NCI-H774 (cell line): ENCODE data around the gene MUC4.

Source experiments
- DNase-seq: peaks from one replicate; lab custom pipeline; 2025; lab: John Stamatoyannopoulos, UW

MUC4 gene, protein sequence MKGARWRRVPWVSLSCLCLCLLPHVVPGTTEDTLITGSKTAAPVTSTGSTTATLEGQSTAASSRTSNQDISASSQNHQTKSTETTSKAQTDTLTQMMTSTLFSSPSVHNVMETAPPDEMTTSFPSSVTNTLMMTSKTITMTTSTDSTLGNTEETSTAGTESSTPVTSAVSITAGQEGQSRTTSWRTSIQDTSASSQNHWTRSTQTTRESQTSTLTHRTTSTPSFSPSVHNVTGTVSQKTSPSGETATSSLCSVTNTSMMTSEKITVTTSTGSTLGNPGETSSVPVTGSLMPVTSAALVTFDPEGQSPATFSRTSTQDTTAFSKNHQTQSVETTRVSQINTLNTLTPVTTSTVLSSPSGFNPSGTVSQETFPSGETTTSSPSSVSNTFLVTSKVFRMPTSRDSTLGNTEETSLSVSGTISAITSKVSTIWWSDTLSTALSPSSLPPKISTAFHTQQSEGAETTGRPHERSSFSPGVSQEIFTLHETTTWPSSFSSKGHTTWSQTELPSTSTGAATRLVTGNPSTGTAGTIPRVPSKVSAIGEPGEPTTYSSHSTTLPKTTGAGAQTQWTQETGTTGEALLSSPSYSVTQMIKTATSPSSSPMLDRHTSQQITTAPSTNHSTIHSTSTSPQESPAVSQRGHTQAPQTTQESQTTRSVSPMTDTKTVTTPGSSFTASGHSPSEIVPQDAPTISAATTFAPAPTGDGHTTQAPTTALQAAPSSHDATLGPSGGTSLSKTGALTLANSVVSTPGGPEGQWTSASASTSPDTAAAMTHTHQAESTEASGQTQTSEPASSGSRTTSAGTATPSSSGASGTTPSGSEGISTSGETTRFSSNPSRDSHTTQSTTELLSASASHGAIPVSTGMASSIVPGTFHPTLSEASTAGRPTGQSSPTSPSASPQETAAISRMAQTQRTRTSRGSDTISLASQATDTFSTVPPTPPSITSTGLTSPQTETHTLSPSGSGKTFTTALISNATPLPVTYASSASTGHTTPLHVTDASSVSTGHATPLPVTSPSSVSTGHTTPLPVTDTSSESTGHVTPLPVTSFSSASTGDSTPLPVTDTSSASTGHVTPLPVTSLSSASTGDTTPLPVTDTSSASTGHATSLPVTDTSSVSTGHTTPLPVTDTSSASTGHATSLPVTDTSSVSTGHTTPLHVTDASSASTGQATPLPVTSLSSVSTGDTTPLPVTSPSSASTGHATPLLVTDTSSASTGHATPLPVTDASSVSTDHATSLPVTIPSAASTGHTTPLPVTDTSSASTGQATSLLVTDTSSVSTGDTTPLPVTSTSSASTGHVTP (N-terminal part only)

DNA sequence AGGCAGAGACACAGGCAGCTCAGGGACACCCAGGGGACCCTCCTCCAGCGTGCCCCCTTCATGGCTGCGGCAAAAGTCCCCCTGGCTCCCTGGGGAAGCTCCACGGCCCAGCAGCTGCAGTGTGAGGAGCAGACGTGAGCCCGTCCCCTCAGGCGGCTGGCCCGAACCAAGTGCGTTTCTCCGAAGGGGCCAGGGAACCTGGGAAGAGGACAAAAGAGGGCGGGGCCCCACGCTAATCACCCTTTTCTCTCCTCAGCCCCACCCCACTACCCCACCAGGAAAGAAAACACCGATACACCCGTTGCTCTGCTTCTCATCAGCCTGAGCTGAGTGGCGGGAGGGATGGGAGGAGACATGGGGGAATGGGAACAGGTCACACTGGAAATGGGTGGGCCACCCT is at the start of gene MUC4:
Gene MUC4 (minus strand): TSS at position 174 of the 400 bp plus-strand sequence. CDS start 112 bp downstream, at position 62.
- no peak for DNase-seq

DNA sequence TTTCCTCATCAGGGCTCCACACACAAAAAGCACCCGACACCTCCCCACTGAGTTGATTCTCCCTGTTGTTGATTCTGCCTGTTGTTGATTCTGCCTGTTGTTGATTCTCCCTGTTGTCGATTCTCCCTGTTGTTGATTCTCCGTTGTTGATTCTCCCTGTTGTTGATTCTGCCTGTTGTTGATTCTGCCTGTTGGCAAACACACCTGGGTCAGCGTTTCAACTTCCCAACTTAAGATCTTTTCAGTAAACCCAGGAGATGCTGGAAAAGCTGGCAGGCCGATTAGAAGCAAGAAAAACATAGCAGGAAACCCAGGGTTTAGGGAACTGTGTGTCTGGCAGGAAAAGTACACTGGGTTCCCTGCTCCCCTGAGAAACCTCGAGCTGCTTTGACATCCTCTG is 48.7 kb upstream of the MUC4 start:
- DNase-seq, result no peak

DNA sequence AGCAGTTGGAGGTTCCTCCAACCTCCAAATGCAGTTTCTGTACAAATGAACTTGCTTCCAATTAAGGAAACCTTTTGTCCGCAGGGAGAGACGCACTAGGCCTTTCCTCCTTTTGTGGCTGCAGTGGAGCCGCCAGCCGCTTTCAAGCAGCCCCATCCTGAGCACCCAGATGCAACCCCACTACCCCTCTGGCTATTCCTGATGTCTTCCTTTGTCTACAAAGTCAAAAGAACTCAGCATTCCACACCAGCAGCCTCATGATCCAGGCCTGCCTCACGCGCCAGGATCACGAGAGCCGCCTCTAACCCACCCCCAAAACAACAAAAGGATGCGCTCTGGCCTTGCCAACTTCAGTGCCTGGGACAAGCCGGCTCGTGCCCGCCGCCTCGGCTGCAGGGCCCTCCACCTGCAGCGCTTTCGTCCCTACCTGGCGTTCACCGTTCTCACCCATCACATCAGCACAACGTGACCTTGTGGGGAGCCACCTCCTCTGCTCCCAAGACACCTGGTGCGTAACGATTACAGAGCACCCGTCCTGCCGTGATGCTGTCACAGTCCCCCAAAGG is 48.2 kb upstream of the MUC4 start:
- DNase-seq, result no peak

DNA sequence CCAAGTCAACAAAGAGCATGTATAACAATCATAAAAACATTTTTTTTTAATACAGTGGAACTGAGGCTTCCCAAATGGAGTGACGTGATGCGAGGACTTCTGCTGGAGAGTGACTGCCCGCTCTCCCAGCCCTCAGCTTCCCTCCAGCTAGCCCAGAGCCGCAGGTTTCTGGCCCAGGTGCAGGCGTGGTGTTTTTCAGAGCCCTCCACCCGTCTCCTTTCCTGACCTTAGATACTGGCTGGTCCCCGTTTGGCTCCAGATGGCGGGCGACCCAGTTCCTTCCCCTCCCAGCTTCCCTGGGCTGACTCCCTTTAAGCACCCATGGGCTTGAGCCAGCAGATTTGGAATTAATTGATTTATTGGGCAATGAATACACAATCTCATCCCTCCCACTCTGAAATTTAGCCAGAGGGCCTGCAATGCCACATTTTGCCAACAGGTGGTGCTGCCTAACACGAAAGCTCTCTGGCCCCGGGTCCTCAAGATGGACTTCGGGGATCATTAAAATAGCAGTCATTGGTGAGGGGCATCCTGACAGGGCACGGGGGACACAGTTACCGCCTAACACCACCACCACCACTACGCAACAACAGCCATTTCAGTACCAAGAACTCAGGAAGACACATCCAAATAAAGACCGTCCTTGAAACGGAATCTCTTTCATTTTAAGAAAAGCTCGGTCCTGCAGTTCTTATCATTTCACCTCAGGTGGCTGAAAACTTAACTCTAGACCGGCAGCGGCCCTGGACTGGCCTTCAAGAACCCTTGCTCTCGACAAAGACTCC is 47.5 kb upstream of the MUC4 start:
- peak; percentile 84 for DNase-seq

DNA sequence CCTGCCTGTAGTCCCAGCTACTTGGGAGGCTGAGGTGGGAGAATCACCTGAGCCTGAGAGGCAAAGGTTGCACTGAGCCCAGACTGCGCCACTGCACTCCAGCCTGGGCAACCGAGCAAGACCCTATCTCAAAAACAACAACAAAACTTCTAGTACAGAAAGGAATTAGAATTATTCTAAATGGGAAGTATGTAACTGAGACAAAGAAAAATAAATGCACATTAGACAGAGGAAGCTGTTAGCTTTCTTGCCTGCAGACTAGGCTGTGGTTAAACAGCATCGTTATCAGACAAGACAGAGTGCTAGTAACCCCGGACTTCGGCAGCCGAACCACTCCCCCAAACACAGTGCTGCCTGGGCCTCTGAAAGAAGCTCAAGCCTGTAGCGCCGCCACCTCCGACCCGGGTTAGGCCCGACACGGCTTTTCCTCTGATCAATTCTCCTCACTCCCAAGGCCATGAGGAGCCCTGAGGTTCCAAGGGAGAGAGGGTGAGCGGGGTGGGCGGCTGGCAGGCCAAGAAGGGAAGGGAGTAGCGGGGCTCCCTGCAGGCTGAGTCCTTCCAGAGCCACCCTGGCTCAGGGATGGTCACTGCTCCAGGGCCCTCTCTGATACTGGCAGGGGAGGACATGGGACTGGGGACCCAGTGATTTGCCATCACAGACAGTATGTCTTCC is 44.8 kb upstream of the MUC4 start:
- DNase-seq, result no peak

DNA sequence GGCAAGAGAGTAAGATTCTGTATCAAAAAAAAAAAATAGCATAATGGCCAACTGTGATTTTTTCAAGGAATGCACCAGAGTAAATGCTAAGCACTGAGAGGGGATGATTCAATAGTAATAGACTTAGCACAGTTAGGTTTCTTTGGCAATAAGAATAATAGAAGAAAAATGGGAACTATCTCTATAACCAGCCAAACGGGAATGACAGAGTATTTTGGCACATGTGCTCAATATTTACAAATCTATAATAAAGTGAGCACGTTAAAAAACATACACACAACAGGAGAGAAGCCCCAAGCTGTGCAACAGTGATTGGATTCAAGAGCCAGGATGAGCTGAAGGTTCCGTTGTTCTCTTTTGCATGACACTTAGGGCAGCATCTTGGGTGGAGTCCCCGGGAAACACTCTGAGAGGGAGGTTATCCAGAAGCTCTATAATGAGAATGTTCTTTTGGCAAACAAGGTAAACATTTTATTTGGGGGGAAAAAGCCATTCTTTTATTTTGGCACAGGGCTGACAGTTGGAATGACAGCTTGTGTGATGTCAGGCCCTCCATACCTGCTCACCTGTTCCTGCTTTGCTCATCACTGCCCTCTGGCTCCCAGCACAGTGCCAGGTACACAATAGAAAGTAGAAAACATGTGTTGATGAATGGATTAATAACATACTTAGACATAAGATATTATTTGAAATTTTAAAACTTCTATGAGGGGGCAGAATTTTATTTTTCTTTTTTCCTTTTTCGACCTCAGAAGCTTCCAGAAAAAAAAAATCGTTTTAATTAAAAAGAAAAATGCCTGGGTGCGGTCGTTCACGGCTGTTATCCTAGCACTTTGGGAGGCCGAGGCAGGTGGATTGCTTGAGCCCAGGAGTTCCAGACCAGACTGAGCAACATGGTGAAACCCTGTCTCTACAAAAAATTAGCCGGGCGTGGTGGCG is 44.0 kb upstream of the MUC4 start:
- DNase-seq, result no peak

DNA sequence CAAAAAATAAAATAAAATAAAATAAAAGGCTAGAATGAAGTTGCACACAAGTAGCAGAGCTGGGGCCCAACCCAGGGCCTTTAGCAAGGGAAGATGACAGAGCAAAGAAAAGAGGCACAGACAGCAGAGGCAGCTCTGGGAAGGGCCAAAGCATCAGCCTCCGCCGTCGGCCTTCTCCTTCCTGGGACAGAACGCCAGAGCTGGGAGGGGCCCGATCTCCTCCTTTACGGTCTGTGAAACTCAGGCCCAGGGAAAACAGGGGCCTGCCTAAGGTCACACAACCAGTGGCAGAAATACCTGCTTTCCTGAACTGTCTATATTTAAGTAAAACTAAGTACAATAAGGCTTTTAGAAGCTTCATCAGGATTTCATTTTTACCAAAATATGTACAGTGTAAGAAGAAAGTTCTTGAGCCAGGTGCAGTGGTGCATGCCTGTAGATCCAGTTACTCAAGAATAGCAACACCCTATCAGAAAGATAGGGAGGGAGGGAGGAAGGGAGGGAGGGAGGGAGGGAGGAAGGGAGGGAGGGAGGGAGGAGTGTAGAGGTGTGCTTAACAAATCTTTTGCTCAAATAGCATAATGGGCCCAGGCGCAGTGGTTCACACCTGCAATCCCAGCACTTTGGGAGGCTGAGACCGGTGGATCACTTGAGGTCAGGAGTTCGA is 43.0 kb upstream of the MUC4 start:
- DNase-seq, result no peak

DNA sequence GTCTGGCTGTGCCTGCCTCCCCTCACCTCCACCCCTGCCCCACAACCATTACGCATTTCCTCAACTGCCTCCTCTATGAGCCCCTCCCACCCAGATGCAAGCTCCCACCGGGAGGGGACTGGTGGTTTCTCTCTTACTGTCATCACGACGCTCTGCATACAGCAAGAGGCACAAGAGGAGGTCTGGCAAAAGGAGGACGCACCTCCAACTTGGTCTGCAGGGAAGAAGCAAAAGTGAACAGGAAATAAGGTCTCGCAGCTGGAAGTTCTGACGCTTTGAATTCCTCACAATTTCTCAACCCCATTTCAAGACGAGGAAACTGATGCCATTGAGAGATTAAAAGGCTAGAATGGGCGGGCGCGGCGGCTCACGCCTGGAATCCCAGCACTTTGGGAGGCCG is 42.3 kb upstream of the MUC4 start:
- no peak for DNase-seq

DNA sequence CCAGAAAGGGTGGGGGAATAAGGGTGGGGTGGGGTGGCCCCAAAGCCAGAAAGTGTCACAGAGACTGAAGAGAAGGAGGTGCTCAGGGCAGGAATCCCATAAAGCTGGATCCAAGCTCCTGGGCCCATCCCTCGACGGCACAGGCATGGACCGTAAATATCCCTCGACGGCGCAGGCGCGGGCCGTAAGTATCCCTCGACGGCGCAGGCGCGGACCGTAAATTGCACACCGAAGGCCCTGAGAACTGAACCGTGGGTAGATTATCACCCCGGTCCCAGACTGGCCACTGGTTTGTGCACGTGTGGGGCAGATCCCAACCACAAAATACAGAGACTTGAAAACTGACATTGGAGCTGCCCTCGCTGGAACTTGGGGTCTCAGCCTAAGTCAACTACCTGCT is 41.3 kb upstream of the MUC4 start:
- DNase-seq, result no peak

DNA sequence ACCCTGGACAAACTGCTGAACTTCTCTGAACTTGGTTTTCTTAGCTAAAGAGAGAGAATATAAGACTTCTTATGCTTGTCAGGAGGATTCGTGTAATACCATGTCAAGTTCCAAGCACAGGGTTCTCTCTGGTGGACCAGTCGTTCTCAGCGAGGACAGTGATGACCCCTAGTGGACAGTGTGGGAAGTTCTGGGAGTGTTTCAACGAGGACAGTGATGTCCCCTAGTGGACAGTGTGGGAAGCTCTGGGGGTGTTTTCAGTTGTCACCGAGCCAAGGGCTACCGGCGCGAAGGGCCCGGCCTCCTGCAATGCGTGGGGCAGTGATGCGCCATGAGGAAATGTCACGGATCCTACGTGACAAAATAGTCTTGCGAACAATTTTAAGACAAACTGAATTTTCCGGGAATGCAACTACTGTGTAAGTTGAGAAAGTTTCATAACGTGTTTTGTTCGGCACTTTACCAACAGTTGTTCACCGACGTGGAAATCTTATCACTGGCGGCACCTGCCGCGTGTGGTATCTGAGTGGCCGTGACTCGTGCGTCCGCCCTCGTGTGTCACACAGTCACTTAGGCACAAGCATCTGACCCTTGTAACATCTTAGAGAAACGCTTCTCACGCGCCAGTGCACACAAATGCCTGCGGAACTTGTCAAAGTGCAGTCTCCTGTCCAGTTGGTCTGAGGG is 39.3 kb upstream of the MUC4 start:
- DNase-seq, result peak; percentile 87

DNA sequence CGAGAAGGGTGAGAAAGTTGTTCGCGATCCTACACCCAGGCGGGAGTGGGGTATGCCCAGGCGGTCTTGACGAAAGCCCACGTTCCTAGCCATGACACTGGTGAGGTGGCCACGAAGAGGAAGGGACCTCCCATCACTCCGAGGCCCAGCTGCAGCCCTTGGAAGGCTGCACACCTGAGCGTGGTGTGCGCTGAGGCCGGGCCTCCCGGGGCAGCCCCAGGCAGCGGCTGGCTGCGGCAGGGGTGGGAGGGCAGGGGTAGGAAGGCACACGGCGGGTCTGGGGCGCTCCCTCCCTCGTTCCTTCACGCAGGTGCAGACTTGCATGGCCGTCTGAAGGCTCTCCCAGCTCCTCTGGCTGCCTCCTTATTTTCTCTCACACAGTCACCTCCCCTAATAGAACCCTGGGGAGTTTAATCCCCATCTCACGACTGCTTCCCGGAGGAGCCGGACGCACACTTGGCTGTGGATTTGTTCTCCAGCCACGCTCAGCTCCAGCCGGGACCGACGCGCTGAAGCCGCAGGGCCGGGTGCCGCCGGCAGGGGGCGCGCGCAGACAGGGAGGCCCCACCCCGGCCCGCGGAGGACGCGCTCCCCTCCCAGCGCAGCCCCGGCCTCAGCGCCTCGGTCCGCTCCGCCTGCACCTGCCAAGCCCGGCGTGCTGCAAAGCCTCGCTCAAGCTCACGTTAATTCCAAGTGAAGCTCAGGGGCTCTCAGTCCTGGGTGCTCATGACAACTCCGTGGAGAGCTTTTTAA is 37.8 kb upstream of the MUC4 start:
- DNase-seq, result peak; percentile 89

DNA sequence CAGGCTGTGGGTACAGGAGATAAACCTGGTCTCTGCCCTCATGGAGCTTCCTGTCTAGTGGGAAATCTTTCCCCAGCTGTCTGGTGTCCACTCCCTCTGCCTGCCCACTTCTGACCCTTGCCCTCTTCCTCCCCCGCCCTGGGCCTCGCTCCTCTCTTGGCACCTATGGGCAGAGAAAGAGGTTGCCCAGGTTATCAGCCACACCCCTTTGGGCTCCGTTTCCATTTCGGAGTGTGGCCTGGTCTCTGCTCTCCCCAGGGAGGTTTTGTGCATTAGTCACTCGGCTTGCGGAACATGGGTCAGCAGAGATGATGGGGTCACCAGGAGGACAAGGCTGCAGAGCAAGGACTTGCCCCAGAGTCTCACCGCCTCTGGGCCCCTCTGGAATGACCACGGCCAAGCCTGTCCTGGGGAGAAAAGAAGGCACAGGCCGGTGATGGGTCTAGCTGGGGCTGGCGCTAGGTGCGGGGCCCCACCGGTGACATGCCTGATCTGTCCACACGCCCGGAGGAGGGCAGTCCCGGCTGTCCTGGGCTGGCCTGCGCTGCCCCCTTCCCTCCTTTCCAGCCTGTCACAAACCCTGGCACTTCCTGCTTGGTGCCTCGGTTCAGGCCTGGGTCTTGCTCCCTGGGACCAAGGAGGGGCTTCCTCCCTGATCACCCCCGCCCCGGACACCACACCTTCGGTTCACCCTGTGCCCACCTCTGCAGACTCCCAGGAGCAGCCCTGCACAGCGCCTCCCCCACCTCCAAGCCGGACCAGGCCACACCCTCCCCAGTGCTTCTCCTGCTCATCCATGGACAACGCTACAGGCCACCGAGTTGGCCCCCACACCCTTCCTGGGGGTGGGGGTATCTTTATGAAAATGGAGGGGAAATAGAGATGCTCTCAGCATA is 35.6 kb upstream of the MUC4 start:
- no peak for DNase-seq

DNA sequence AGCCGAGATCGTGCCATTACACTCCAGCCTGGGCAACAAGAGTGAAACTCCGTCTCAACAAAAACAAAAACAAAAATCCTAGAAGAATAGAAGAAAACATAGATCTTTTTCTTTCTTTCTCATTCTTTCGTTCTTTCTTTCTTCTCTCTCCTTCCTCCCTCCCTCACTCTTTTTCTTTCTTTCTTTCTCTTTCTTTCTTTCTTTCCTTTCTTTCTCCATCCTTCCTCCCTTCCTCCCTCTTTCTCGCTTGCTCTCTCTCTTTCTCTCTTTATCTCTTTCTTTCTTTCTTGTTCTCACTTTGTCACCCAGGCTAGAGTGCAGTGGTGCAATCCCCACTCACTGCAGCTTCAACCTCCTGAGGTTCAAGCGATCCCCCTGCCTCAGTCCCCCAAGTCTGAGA is 33.8 kb upstream of the MUC4 start:
- DNase-seq, result no peak

DNA sequence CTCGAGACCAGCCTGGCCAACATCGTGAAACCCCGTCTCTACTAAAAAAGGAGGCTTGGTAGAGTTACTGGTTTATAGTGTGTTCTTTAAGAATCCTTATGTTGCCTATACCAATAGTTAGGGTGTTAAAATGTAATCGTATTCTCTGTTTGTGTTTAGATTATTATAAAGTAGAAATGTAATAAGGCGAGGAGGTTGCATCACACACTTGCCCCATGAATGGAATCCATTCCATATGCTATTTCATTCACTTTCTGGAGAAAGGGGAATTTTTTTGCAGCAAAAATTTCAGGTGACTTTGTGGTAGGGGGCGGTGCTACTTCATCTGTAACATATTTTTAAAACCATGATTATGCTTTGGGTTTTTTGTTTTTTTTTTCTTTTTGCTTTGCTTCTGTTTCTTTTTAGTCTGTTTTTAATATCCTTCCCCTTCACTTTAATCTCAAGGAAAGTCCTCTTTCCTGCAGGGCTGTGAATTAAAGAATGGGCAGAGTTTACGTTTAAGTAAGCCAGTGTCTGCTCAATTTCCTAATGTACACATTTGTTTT is 33.0 kb upstream of the MUC4 start:
- DNase-seq, result no peak

DNA sequence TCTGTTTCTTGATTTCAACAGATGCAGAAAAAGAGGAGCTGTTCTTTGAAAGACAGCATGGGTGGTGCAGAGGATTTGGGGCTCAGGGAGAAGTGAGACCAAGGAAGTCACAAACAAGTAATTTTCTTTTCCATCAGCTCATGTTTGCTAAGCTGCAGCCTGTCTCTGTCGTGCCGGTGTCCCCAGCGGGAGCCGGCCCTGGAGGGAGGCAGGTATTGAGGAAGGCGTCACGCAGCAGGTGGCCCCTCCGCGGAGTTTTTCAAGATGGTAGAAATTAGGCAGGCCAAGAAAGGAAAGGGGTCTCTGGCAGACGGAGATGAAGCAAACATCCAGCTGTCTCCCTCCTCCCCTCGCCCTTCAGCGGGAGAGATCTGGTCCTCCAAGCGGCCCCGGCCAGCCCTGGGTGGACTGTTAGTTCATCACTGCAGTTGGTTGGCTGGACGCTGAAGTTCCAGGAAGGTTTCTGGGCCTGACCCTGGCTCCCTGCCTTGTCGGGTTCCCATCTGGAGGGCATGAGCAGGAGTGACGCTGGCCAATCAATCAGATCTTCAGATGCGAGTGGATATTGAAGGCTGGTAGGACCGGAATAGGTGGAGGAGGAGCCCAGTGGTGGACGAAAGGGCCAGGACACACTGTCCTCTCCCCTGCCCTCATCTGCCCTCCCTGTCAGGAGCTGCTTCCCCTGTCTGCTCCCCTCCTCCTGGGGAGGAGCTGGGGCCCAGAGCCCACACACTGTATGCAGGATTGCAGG is 27.7 kb upstream of the MUC4 start:
- peak; percentile 60 for DNase-seq
